ENCODE measurements around the gene HEATR1.

The HEATR1 gene

GRCh38 chr1:236636017-236636416 lies 31.7 kb upstream of the HEATR1 start:
- no peak for DNase-seq (ENCODE audit: low read depth)
- H3K4me3 ChIP-seq (ENCODE audit: low read depth, low read length): no peak overlapping the region
- TF ChIP-seq, protein P1, sequence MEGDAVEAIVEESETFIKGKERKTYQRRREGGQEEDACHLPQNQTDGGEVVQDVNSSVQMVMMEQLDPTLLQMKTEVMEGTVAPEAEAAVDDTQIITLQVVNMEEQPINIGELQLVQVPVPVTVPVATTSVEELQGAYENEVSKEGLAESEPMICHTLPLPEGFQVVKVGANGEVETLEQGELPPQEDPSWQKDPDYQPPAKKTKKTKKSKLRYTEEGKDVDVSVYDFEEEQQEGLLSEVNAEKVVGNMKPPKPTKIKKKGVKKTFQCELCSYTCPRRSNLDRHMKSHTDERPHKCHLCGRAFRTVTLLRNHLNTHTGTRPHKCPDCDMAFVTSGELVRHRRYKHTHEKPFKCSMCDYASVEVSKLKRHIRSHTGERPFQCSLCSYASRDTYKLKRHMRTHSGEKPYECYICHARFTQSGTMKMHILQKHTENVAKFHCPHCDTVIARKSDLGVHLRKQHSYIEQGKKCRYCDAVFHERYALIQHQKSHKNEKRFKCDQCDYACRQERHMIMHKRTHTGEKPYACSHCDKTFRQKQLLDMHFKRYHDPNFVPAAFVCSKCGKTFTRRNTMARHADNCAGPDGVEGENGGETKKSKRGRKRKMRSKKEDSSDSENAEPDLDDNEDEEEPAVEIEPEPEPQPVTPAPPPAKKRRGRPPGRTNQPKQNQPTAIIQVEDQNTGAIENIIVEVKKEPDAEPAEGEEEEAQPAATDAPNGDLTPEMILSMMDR (IDR thresholded peaks at IDR 0.05; ENCODE audit: low read depth, low read length): no peak
- TF ChIP-seq POLR2A (IDR thresholded peaks at IDR 0.05; ENCODE audit: extremely low read depth, insufficient read length): no peak
- TF ChIP-seq MYC (IDR thresholded peaks at IDR 0.05; ENCODE audit: low read depth, low read length): no peak
- TF ChIP-seq, protein P2, sequence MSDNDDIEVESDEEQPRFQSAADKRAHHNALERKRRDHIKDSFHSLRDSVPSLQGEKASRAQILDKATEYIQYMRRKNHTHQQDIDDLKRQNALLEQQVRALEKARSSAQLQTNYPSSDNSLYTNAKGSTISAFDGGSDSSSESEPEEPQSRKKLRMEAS (IDR thresholded peaks at IDR 0.05; ENCODE audit: low read depth, low read length): no peak

DNA sequence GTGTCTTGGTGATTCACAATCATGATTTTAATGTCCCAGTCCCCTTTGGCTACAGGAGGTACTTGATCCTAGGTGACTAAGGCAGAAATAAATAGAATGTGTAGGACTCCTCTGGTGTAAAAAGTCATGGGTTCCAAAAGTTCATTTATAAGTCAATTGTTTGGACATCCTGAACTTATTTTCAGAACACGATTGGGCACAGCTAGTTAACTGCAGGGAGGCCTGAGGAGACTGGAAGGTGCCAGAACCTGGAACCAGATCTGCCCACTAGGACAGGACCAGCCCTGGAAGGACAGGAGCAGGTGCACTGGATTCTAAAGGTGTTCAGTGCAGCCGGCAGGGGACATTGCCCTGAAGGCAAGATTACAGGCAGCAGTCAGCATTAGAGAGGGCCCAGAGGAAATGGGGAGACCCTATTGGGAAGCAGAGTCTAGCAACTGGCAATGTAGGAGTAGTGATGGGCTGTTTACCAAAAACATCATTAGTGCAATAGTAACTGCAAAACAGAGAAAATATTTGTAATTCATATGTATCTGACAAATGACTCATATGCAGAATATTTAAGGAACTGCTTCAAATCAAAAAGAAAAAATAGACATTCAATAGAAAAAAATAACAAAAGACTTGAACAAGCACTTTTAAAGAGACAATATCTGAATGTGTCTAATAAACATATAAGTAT lies 23.6 kb upstream of the HEATR1 start:
- TF ChIP-seq, protein P1 (IDR thresholded peaks at IDR 0.05; ENCODE audit: low read depth, low read length): no peak
- H3K4me3 ChIP-seq (ENCODE audit: low read depth, low read length): no peak overlapping the region
- no peak for DNase-seq (ENCODE audit: low read depth)

- DNase-seq (ENCODE audit: low read depth): no peak
- H3K4me3 ChIP-seq (ENCODE audit: low read depth, low read length): no peak overlapping the region
- TF ChIP-seq, protein P2 (IDR thresholded peaks at IDR 0.05; ENCODE audit: low read depth, low read length): no peak
- no peak for TF ChIP-seq POLR2A (IDR thresholded peaks at IDR 0.05; ENCODE audit: extremely low read depth, insufficient read length)
- TF ChIP-seq, protein P1 (IDR thresholded peaks at IDR 0.05; ENCODE audit: low read depth, low read length): no peak
- TF ChIP-seq MYC (IDR thresholded peaks at IDR 0.05; ENCODE audit: low read depth, low read length): no peak
Measured at GRCh38 chr1:236623371-236624166, 19.3 kb upstream of the HEATR1 start.

- TF ChIP-seq POLR2A (IDR thresholded peaks at IDR 0.05; ENCODE audit: extremely low read depth, insufficient read length): no peak
- TF ChIP-seq MYC (IDR thresholded peaks at IDR 0.05; ENCODE audit: low read depth, low read length): no peak
- H3K4me3 ChIP-seq (ENCODE audit: low read depth, low read length): no peak overlapping the region
- no peak for DNase-seq (ENCODE audit: low read depth)
Measured at GRCh38 chr1:236622407-236622806, 18.1 kb upstream of the HEATR1 start.

- TF ChIP-seq POLR2A (IDR thresholded peaks at IDR 0.05; ENCODE audit: extremely low read depth, insufficient read length) (no peak), MYC (IDR thresholded peaks at IDR 0.05; ENCODE audit: low read depth, low read length) (no peak)
- TF ChIP-seq, protein P2 (IDR thresholded peaks at IDR 0.05; ENCODE audit: low read depth, low read length): no peak
- TF ChIP-seq, protein P1 (IDR thresholded peaks at IDR 0.05; ENCODE audit: low read depth, low read length): no peak
- DNase-seq (ENCODE audit: low read depth): no peak
- H3K4me3 ChIP-seq (ENCODE audit: low read depth, low read length): no peak overlapping the region
Measured at GRCh38 chr1:236619398-236619797, 15.1 kb upstream of the HEATR1 start.

- no peak overlapping the region for H3K4me3 ChIP-seq (ENCODE audit: low read depth, low read length)
- DNase-seq (ENCODE audit: low read depth): no peak
- TF ChIP-seq, protein P1 (IDR thresholded peaks at IDR 0.05; ENCODE audit: low read depth, low read length): no peak
- TF ChIP-seq POLR2A (IDR thresholded peaks at IDR 0.05; ENCODE audit: extremely low read depth, insufficient read length): no peak
- TF ChIP-seq MYC (IDR thresholded peaks at IDR 0.05; ENCODE audit: low read depth, low read length): no peak
- TF ChIP-seq, protein P2 (IDR thresholded peaks at IDR 0.05; ENCODE audit: low read depth, low read length): no peak
Measured at GRCh38 chr1:236618507-236618906, 14.2 kb upstream of the HEATR1 start.
